SK-N-SH (cell line): ENCODE measurements around the gene LHX5. TPM values are rescaled to one million over a fixed set of nuclear protein-coding genes. Genes with fewer than 3 reads are reported as not detected.

Experiments
- CTCF ChIA-PET: fragments of 300-600, 350-600 bp; formaldehyde crosslinking; extraction: SDS; loops from one replicate; lab custom pipeline; 2021; lab: Yijun Ruan, JAX
- POLR2A ChIA-PET: fragments of 350-600 bp; sonication (Branson Sonifier 250); formaldehyde crosslinking; extraction: SDS; loops from one replicate; lab custom pipeline; 2020; ENCODE audit warnings: antibody characterized with exemption, inconsistent platforms; lab: Yijun Ruan, JAX
- DNase-seq: peaks from one replicate; pipeline ENCODE4 v3.0.0; 2012
- H2AFZ ChIP-seq: fragments of 200-600 bp; sonication (generic); 2 replicates; pipeline ENCODE4 v1.8.1; 2016; ENCODE audit warnings: antibody characterized with exemption, mild to moderate bottlenecking, low read depth
- H3F3A ChIP-seq: fragments of 200-600 bp; sonication (generic); replicated peaks from 2 replicates; pipeline ENCODE3; 2016; ENCODE audit warnings: antibody characterized with exemption, mild to moderate bottlenecking; ENCODE audit not compliant: insufficient read depth
- H3K27ac ChIP-seq, 2 experiments: fragments of 200-500 bp in 1 of 2; fragments of 200-600 bp in 1 of 2; sonication (Bioruptor generic) in 1 of 2; sonication (generic), shearing (Covaris generic) in 1 of 2; 2 replicates each; pipeline versions ENCODE4 v1.5.1 to v1.6.1; 2014 to 2016; ENCODE audit warnings: low read depth in 2 of 2, inconsistent platforms in 1 of 2, low read length in 1 of 2, mild to moderate bottlenecking in 1 of 2, mixed read lengths in 1 of 2
- H3K27me3 ChIP-seq: fragments of 200-600 bp; sonication (generic), shearing (Covaris generic); 2 replicates; pipeline ENCODE4 v1.6.1; 2016; ENCODE audit warnings: mixed run types; ENCODE audit not compliant: insufficient read depth
- H3K36me3 ChIP-seq, 2 experiments: fragments of 200-500 bp in 1 of 2; fragments of 200-600 bp in 1 of 2; sonication (Bioruptor generic) in 1 of 2; sonication (generic) in 1 of 2; replicated peaks in 1 of 2; 2 replicates each; pipeline versions ENCODE3 to v1.5.1; 2014 to 2016; ENCODE audit warnings: low read length in 1 of 2, mild to moderate bottlenecking in 1 of 2; ENCODE audit not compliant: insufficient read depth in 2 of 2, control insufficient read depth in 1 of 2
- H3K4me1 ChIP-seq, 2 experiments: fragments of 200-500 bp in 1 of 2; fragments of 200-600 bp in 1 of 2; sonication (Bioruptor generic) in 1 of 2; sonication (generic), shearing (Covaris generic) in 1 of 2; 2 replicates each; pipeline versions ENCODE4 v1.5.1 to v1.6.1; 2014 to 2016; ENCODE audit warnings: low read depth in 1 of 2, low read length in 1 of 2, mixed run types in 1 of 2; ENCODE audit not compliant: insufficient read depth in 2 of 2, control insufficient read depth in 1 of 2
- H3K4me2 ChIP-seq: fragments of 200-600 bp; sonication (generic), shearing (Covaris generic); 2 replicates; pipeline ENCODE4 v1.6.1; 2017; ENCODE audit warnings: mixed run types
- H3K4me3 ChIP-seq, 2 experiments: fragments of 200-500 bp in 1 of 2; fragments of 200-600 bp in 1 of 2; sonication (Bioruptor generic) in 1 of 2; sonication (generic), shearing (Covaris generic) in 1 of 2; 2 replicates each; pipeline versions ENCODE4 v1.5.1 to v1.8.1; 2014 to 2016; ENCODE audit warnings: low read depth in 2 of 2, inconsistent platforms in 1 of 2, low read length in 1 of 2, mild to moderate bottlenecking in 1 of 2, mixed read lengths in 1 of 2, moderate library complexity in 1 of 2
- H3K79me2 ChIP-seq: fragments of 200-600 bp; sonication (generic); 2 replicates; pipeline ENCODE4 v1.8.1; 2017; ENCODE audit warnings: mild to moderate bottlenecking; ENCODE audit not compliant: insufficient read depth
- H3K9ac ChIP-seq: fragments of 200-600 bp; sonication (generic); 2 replicates; pipeline ENCODE4 v1.6.1; 2017; ENCODE audit warnings: mixed run types
- H3K9me2 ChIP-seq: fragments of 200-600 bp; sonication (generic); 2 replicates; pipeline ENCODE4 v1.6.1; 2017; ENCODE audit warnings: mixed run types
- H3K9me3 ChIP-seq: fragments of 200-600 bp; sonication (generic); 2 replicates; pipeline ENCODE4 v1.6.1; 2017; ENCODE audit warnings: mixed run types, mild to moderate bottlenecking, moderate library complexity
- H4K20me1 ChIP-seq: fragments of 200-600 bp; sonication (generic); 2 replicates; pipeline ENCODE4 v1.6.1; 2017; ENCODE audit warnings: mild to moderate bottlenecking, mixed run types; ENCODE audit not compliant: insufficient read depth
- CHD2 ChIP-seq: fragments of 150-350 bp; IDR thresholded peaks from 2 replicates; pipeline ENCODE4 v1.6.1; 2018; ENCODE audit warnings: low read length; ENCODE audit not compliant: partially characterized antibody
- EZH2phosphoT487 ChIP-seq: fragments of 200-600 bp; sonication (generic); IDR thresholded peaks from 2 replicates; pipeline ENCODE4 v1.6.1; 2017; ENCODE audit warnings: low read depth, mixed run types, mild to moderate bottlenecking, antibody characterized with exemption, moderate library complexity, borderline replicate concordance
- FOXM1 ChIP-seq: IDR thresholded peaks from 2 replicates; pipeline ENCODE4 v1.4.0; 2012; ENCODE audit warnings: low read depth, mild to moderate bottlenecking
- GABPA ChIP-seq: IDR thresholded peaks from 2 replicates; pipeline ENCODE4 v1.4.0; 2012; ENCODE audit warnings: low read depth, mild to moderate bottlenecking
- IRF3 ChIP-seq: fragments of 150-350 bp; IDR thresholded peaks from 2 replicates; pipeline ENCODE4 v1.6.1; 2016; ENCODE audit warnings: mild to moderate bottlenecking, low read depth, low read length
- MXI1 ChIP-seq: IDR thresholded peaks from 2 replicates; pipeline ENCODE4 v1.6.1; 2012; ENCODE audit warnings: mild to moderate bottlenecking, low read depth, low read length, improper control_type of control experiment
- NFIC ChIP-seq: IDR thresholded peaks from 2 replicates; pipeline ENCODE4 v1.4.0; 2012; ENCODE audit warnings: borderline replicate concordance
- POLR2AphosphoS5 ChIP-seq: IDR thresholded peaks from 2 replicates; pipeline ENCODE4 v1.6.1; 2012; ENCODE audit warnings: low read depth, low read length
- RFX5 ChIP-seq: IDR thresholded peaks from 2 replicates; pipeline ENCODE4 v1.6.1; 2012; ENCODE audit warnings: mild to moderate bottlenecking, improper control_type of control experiment, low read length
- SMC3 ChIP-seq: IDR thresholded peaks from 2 replicates; pipeline ENCODE4 v1.6.1; 2012; ENCODE audit warnings: low read depth, low read length, improper control_type of control experiment
- TAF1 ChIP-seq: IDR thresholded peaks from 2 replicates; pipeline ENCODE4 v1.6.1; 2012; ENCODE audit warnings: low read depth, mild to moderate bottlenecking, low read length, moderate library complexity, borderline replicate concordance
- TCF12 ChIP-seq: IDR thresholded peaks from 2 replicates; pipeline ENCODE4 v1.4.0; 2012
- USF2 ChIP-seq: fragments of 150-350 bp; IDR thresholded peaks from 2 replicates; pipeline ENCODE4 v1.6.1; 2017; ENCODE audit warnings: antibody characterized with exemption, low read length, low read depth, borderline replicate concordance
- ZBTB33 ChIP-seq: IDR thresholded peaks from 2 replicates; pipeline ENCODE4 v1.4.0; 2012; ENCODE audit warnings: low read depth, borderline replicate concordance
- WGBS: methylation state at CpG from one replicate; pipeline ENCODE4 v1.1.6; 2017; ENCODE audit warnings: low lambda C conversion rate; 5-methylcytosine and 5-hydroxymethylcytosine counted together
- polyA plus RNA-seq, 3 experiments: library from polyadenylated mRNA; depleted of rRNA; stranded (reverse); fragments of >200 nt; gene quantifications; 2 replicates each; pipeline ENCODE4 v1.2.3, GENCODE V29; 2012

The LHX5 gene
- polyA plus RNA-seq, 1 of the 3 experiments (the other 2 are of a cell fraction), result not detected

- CTCF ChIA-PET, result interaction anchor here (7.9 kb wide), 1 partner anchor 20 kb away, joined by 44 read pairs; no protein-coding TSS in a partner anchor
- no peak overlapping the region for H3K4me3 ChIP-seq
- DNase-seq, result no peak
Observed at GRCh38 chr12:113482334-113482733, 10.7 kb upstream of the LHX5 start.

More at GRCh38 chr12:113482334-113482733, 10.7 kb upstream of the LHX5 start:
- 0% methylated on average over 1 of the region's 1 CpG for WGBS
- Histone ChIP-seq H3K27ac (no peak overlapping the region), H2AFZ (no peak overlapping the region), H3K4me1 (no peaks in the 10 kb centered on the region; a peak in 1 of 4 replicates), H3K79me2 (no peaks in the 10 kb centered on the region), H3K9me3 (no peaks in the 10 kb centered on the region), H3K36me3 (no peaks in the 10 kb centered on the region), H3F3A (no peaks in the 10 kb centered on the region), H4K20me1 (no peaks in the 10 kb centered on the region), H3K9me2 (no peaks in the 10 kb centered on the region), H3K9ac (no peak overlapping the region), H3K4me2 (no peak overlapping the region), H3K27me3 (peaks cover 33% of the 10 kb centered on the region)
- TF ChIP-seq GABPA, result no peak
- no peak for TF ChIP-seq CHD2
- TF ChIP-seq TAF1, result no peak
- TF ChIP-seq FOXM1, result no peak
- TF ChIP-seq RFX5, result no peak
- TF ChIP-seq MXI1, result no peak
- TF ChIP-seq USF2, result no peak
- TF ChIP-seq EZH2phosphoT487, result no peak
- TF ChIP-seq TCF12, result no peak
- no peak for TF ChIP-seq POLR2AphosphoS5
- TF ChIP-seq SMC3, result no peak
- no peak for TF ChIP-seq ZBTB33
- no peak for TF ChIP-seq NFIC
- TF ChIP-seq IRF3, result no peak
- POLR2A ChIA-PET, result no interaction called here
